GM23338 (cell line): Measurements from ENCODE around the gene SKP1. TPM values are rescaled to one million over a fixed set of nuclear protein-coding genes. Genes with fewer than 3 reads are reported as not detected.

Source experiments
- ATAC-seq: fragments of 200-7000 bp; cut with Tn5 transposase; 3 replicates; pipeline ENCODE4 v1.9.1; 2020
- DNase-seq: peaks from one replicate; pipeline ENCODE4 v3.0.0-alpha.2; 2015; ENCODE audit warnings: low spot score
- H2AFZ ChIP-seq: fragments of 200-600 bp; sonication (generic); 2 replicates; pipeline ENCODE4 v1.8.0; 2016; ENCODE audit warnings: antibody characterized with exemption, mild to moderate bottlenecking, moderate library complexity
- H3F3A ChIP-seq: fragments of 200-600 bp; sonication (generic); replicated peaks from 2 replicates; pipeline ENCODE4 v1.8.0; 2017; ENCODE audit warnings: antibody characterized with exemption, mixed run types, low read depth
- H3K27ac ChIP-seq: fragments of 200-600 bp; sonication (generic); 2 replicates; pipeline ENCODE4 v1.6.1; 2016; ENCODE audit warnings: low read depth
- H3K27me3 ChIP-seq: fragments of 200-600 bp; sonication (generic); 2 replicates; pipeline ENCODE4 v1.8.0; 2016; ENCODE audit warnings: mild to moderate bottlenecking, mixed run types, moderate library complexity; ENCODE audit not compliant: insufficient read depth
- H3K36me3 ChIP-seq: fragments of 200-600 bp; sonication (generic); 2 replicates; pipeline ENCODE4 v1.8.0; 2016; ENCODE audit warnings: mild to moderate bottlenecking; ENCODE audit not compliant: insufficient read depth
- H3K4me1 ChIP-seq: fragments of 200-600 bp; sonication (generic); 2 replicates; pipeline ENCODE4 v1.8.0; 2016; ENCODE audit warnings: mild to moderate bottlenecking, moderate library complexity; ENCODE audit not compliant: insufficient read depth
- H3K4me2 ChIP-seq: fragments of 200-600 bp; sonication (generic); 2 replicates; pipeline ENCODE4 v1.7.1; 2017; ENCODE audit warnings: mixed run types
- H3K4me3 ChIP-seq: fragments of 200-600 bp; sonication (generic); 2 replicates; pipeline ENCODE4 v1.6.1; 2016; ENCODE audit warnings: mixed run types
- H3K79me2 ChIP-seq: fragments of 200-600 bp; sonication (generic); replicated peaks from 2 replicates; pipeline ENCODE4 v1.8.0; 2017; ENCODE audit warnings: mild to moderate bottlenecking; ENCODE audit not compliant: insufficient read depth
- H3K9me2 ChIP-seq: fragments of 200-600 bp; sonication (generic); 2 replicates; pipeline ENCODE4 v1.8.0; 2017; ENCODE audit not compliant: insufficient read depth
- H4K20me1 ChIP-seq: fragments of 200-600 bp; sonication (generic); replicated peaks from 2 replicates; pipeline ENCODE4 v1.8.0; 2017; ENCODE audit warnings: mild to moderate bottlenecking; ENCODE audit not compliant: insufficient read depth
- H3K27ac Mint-ChIP-seq: 2 replicates; pipeline ENCODE4 v1.8.0; 2020; ENCODE audit warnings: inconsistent platforms, mild to moderate bottlenecking, moderate library complexity, mixed read lengths
- H3K27me3 Mint-ChIP-seq: 3 replicates; pipeline ENCODE4 v1.8.0; 2022; ENCODE audit warnings: low read depth, mild to moderate bottlenecking, moderate library complexity, mixed read lengths, inconsistent platforms; ENCODE audit not compliant: insufficient read depth, poor library complexity
- H3K36me3 Mint-ChIP-seq: 3 replicates; pipeline ENCODE4 v1.8.0; 2021; ENCODE audit warnings: low read depth, mild to moderate bottlenecking, inconsistent platforms, moderate library complexity, mixed read lengths
- H3K4me1 Mint-ChIP-seq: 3 replicates; pipeline ENCODE4 v1.8.0; 2020; ENCODE audit warnings: mild to moderate bottlenecking, inconsistent platforms, mixed read lengths
- H3K4me3 Mint-ChIP-seq: 3 replicates; pipeline ENCODE4 v1.8.0; 2021; ENCODE audit warnings: moderate library complexity, mild to moderate bottlenecking, inconsistent platforms, mixed read lengths
- H3K9me3 Mint-ChIP-seq: 3 replicates; pipeline ENCODE4 v1.8.0; 2020; ENCODE audit warnings: moderate library complexity, mild to moderate bottlenecking, inconsistent platforms, mixed read lengths
- CREB1 ChIP-seq: fragments of 250-450 bp; sonication (Bioruptor Pico); IDR thresholded peaks from 2 replicates; pipeline ENCODE4 v1.5.0; 2020; ENCODE audit warnings: low read depth, mild to moderate bottlenecking, moderate library complexity
- CTCF ChIP-seq, 2 experiments: fragments of 200-600 bp in 1 of 2; sonication (generic) in 1 of 2; conservative IDR thresholded peaks; 2 replicates each; pipeline versions ENCODE4 v1.5.1 to v1.6.1; 2016 to 2017; ENCODE audit warnings: antibody characterized with exemption in 2 of 2, low read depth in 2 of 2, mild to moderate bottlenecking in 2 of 2, moderate library complexity in 1 of 2
- POLR2AphosphoS5 ChIP-seq: IDR thresholded peaks from 2 replicates; pipeline ENCODE4 v1.6.1; 2016; ENCODE audit warnings: antibody characterized with exemption, low read depth
- ZNF114 ChIP-seq: fragments of 250-450 bp; sonication (Bioruptor Pico); IDR thresholded peaks from 2 replicates; pipeline ENCODE4 v1.5.0; 2020; ENCODE audit warnings: mild to moderate bottlenecking, moderate library complexity
- ZNF331 ChIP-seq: fragments of 250-450 bp; sonication (Bioruptor Pico); IDR thresholded peaks from 2 replicates; pipeline ENCODE4 v1.5.0; 2020; ENCODE audit warnings: low read depth, mild to moderate bottlenecking, moderate library complexity
- polyA plus RNA-seq: library from polyadenylated mRNA; unstranded; fragments of >200 nt; fragmentation: Nextera tagmentation; extraction: Ambion mirVana; gene quantifications from 2 replicates; pipeline ENCODE4 v1.2.1, GENCODE V29; 2016
- total RNA-seq: library from RNA; depleted of rRNA; stranded (reverse); fragments of >200 nt; shearing (Covaris generic); gene quantifications from 2 replicates; pipeline ENCODE4 v1.2.3, GENCODE V29; 2014

SKP1 gene
- total and polyA plus RNA-seq, 2 experiments from 2014 or later: 244 to 440 TPM

- Histone ChIP-seq H3K4me1 (peaks cover 15% of the 10 kb centered on the region; the same call in 1 of the 2 replicates), H3K9me2 (no peaks in the 10 kb centered on the region), H2AFZ (no peak overlapping the region), H4K20me1 (peaks cover 24% of the 10 kb centered on the region), H3F3A (peaks cover 5% of the 10 kb centered on the region; the same call in 1 of the 2 replicates), H3K27ac (no peak overlapping the region), H3K79me2 (peaks cover 8% of the 10 kb centered on the region), H3K4me3 (no peak overlapping the region), H3K36me3 (peaks cover 6% of the 10 kb centered on the region; the same call in 1 of the 2 replicates), H3K4me2 (no peak overlapping the region), H3K27me3 (no peaks in the 10 kb centered on the region)
- H3K4me1 Mint-ChIP-seq: peaks cover 16% of the 10 kb centered on the region
- TF ChIP-seq ZNF114: no peak
- TF ChIP-seq CTCF (conservative IDR thresholded peaks at IDR 0.05; ENCODE audit: low read depth in 2 of 2): 0 out of 4 replicates have a peak, but pooled peaks of 1 of the 2 experiments have one; percentile 14
- DNase-seq (no peak), ATAC-seq (no peak)
- H3K27ac Mint-ChIP-seq: no peak overlapping the region
- H3K9me3 Mint-ChIP-seq: no peaks in the 10 kb centered on the region
- H3K27me3 Mint-ChIP-seq: peaks cover 7% of the 10 kb centered on the region
- no peak overlapping the region for H3K4me3 Mint-ChIP-seq
- H3K36me3 Mint-ChIP-seq: peaks cover 21% of the 10 kb centered on the region
These were observed 35.3 kb downstream of the SKP1 start for GRCh38 chr5:134141331-134142050.

- TF ChIP-seq CREB1 (CRISPR knock-in tag) (no peak), POLR2AphosphoS5 (no peak), ZNF331 (CRISPR knock-in tag) (no peak), CTCF (conservative IDR thresholded peaks at IDR 0.05; ENCODE audit: low read depth in 2 of 2) (peak; percentile 73 to 83)
- H3K4me3 ChIP-seq: no peak overlapping the region
- H4K20me1 ChIP-seq: peaks cover 27% of the 10 kb centered on the region
- H3F3A ChIP-seq: peaks cover 3% of the 10 kb centered on the region; the same call in 1 of the 2 replicates
- H3K27ac ChIP-seq: no peak overlapping the region
- Mint-ChIP-seq H3K36me3 (peaks cover 22% of the 10 kb centered on the region), H3K4me3 (no peak overlapping the region), H3K4me1 (peaks cover 16% of the 10 kb centered on the region), H3K27me3 (peaks cover 4% of the 10 kb centered on the region), H3K27ac (no peak overlapping the region), H3K9me3 (no peaks in the 10 kb centered on the region)
- H3K4me2 ChIP-seq: no peak overlapping the region
- no peak overlapping the region for H2AFZ ChIP-seq
- ATAC-seq (peak; percentile 86), DNase-seq (peak; percentile 89)
- no peaks in the 10 kb centered on the region for H3K9me2 ChIP-seq
- H3K4me1 ChIP-seq: peaks cover 15% of the 10 kb centered on the region; the same call in 1 of the 2 replicates
- no peaks in the 10 kb centered on the region for H3K27me3 ChIP-seq
- H3K36me3 ChIP-seq: peaks cover 6% of the 10 kb centered on the region; the same call in 1 of the 2 replicates
- peaks cover 8% of the 10 kb centered on the region for H3K79me2 ChIP-seq
These were observed 36.1 kb downstream of the SKP1 start for GRCh38 chr5:134140530-134141201.
